Activated T-cell treated with anti-CD3 and anti-CD28 coated beads for 24 hours (primary cell): ENCODE data around the gene SMPD3.

Experiments used
- DNase-seq: peaks from one replicate; pipeline ENCODE4 v3.0.0-alpha.2; 2020; ENCODE audit warnings: low read depth

SMPD3 gene

DNA sequence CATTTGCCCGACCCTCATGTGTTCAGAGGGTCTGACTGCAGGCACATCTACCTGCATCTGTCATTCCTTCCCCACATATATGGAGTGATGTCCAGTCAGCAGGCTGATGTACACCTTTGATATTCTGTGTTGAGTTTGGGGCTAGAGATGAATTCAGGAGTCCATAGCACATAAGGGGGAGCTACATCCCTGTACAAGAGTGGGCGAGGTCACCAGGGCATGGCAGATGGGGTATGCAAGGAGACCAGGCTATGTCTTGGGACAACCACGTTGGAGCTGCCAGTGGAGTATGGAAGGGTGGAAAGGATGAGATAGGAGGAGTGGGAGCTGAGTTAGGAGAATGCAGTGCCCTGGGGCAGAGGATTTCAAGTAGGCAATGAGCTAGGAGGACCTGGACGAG is 15.0 kb downstream of the SMPD3 start:
- no peak for DNase-seq

DNA sequence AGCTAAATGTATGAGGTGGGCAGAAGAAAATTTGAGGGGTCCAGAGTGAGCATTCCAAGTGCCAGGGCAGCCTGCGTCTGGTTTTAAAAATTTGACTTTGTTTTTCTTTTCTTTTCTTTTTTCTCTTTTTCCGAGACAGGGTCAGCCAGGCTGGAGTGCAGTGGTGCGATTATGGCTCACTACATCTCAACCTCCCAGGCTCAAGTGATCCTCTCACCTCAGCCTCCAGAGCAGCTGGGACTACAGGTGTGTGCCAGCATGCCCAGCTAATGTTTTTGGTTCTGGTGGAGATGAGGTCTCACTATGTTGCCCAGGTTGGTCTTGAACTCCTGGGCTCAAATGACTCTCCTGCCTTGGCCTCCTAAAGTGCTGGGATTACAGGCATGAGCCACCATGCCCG is 15.6 kb downstream of the SMPD3 start:
- no peak for DNase-seq

- DNase-seq, result no peak
Observed at GRCh38 chr16:68429076-68429854, 19.0 kb downstream of the SMPD3 start.

GRCh38 chr16:68427649-68428303 is 20.5 kb downstream of the SMPD3 start:
- DNase-seq, result no peak

- DNase-seq, result no peak
Observed at GRCh38 chr16:68426347-68426652, 22.0 kb downstream of the SMPD3 start.

GRCh38 chr16:68425498-68426346 is 22.6 kb downstream of the SMPD3 start:
- no peak for DNase-seq

- DNase-seq, result no peak
Observed at GRCh38 chr16:68423771-68424170, 24.5 kb downstream of the SMPD3 start.

GRCh38 chr16:68422396-68422960 is 25.8 kb downstream of the SMPD3 start:
- DNase-seq, result no peak

DNA sequence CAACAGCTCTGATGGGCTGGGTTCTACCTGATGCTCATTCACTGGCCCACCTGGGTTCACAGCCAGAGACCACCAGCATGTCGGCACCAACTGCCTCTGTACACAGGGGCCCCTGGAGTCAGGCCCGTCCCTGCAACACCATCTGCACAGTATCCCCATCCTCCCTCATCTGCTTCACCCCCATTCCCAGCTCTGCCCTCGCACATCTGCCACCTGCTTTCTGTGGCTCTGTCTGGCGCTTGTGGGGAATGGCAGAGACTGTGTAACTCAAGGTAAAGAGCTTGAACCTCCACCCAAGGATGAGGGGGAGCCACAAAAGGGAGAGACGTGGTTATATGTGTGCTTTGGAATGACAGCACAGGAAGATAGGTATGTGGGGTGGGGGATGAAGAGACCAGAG is 27.2 kb downstream of the SMPD3 start:
- no peak for DNase-seq

- no peak for DNase-seq
Observed at GRCh38 chr16:68420366-68420942, 27.9 kb downstream of the SMPD3 start.

DNA sequence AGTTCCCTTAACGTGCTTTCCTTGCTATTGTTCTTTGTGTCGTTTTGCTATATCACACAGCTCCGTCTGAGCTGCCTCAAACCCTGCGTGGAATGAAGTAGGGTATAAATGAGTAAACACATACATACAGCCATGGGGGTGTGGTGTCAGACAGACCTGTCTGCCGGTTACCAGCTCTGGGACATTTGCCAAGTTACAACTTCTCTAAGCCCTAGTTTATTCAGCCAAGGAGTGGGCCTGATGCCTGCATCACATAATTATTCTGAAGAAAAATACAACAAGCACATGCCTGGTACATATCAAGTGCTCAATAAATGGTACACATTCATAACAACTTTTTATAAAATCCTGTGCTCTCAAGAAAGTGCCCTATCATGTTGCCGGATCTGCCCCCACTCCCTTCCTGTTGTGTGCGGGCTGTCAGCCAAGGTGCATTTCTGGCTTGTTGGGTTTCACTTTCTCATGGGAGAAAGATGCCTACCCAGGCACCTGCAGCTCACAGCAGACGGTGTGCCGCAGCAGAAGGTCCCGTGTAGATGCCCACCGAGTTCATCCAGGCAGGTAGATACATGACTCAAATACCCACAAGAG is 30.5 kb downstream of the SMPD3 start:
- DNase-seq, result peak; percentile 52

DNA sequence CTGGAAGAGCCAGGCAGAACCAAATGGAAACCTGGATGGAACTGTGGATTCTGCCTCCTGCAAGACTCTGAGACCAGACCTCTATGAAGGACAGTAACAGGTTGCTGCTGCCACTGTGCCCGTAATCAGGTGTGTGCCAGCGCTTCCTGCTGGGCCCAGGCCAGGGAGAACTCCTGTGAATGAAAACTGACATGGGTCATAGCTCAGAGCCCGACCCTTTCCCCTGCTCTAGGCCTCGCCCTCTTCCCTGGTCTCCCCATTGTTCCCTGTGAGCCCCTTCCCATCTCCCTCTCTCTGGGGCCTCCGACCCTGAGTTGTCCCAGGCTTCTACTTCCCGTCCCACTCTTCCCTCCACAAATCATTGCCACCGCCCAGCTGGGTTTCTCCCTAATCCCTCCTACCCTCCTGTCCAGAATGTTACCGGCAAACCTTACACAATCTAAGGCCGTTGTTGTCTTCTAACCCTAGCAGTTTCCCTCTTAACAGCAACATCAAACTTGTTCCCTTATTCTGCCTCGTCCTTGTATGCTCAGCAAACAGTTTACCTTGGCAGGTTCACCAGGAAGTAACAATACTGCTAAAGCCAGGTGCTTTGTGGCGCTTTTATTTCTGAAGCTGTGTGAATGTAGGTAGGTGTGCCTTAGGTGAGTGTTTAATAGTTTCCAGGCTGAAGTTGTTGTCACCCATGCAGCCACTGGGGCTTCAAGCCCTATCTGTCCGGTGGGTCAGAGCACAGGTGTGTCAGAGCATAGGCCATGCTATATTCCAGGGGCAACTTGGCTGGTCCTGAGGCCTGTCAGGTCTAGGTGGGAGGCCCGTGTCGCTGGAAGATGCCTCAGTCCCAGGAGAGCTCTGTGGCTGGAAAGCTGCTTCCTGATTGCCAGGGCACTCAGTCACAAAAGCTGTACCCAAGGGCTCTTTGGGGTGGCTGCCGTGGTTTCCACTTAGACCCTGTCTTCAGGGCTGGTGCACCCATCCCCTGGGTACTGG is 32.0 kb downstream of the SMPD3 start:
- DNase-seq, result no peak

DNA sequence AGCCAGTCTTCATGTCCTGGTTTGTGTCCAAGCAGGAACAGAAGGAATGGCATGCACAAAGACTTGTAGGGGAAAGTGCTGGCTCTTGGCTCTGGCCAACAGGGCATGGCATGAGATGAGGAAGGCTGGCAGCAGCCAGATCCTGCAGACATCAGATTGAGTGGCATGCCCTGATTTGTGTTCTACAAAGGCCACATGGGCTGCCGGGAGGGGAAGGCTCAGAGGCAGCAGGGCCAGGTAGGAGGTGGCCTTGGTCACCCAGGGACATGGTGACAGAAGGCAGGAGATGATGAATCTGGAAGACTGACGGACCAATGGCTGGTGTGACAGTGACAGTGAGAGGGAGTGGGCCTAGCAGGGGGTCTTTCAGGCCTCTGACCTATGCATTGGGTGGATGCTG is 33.7 kb downstream of the SMPD3 start:
- DNase-seq, result no peak

DNA sequence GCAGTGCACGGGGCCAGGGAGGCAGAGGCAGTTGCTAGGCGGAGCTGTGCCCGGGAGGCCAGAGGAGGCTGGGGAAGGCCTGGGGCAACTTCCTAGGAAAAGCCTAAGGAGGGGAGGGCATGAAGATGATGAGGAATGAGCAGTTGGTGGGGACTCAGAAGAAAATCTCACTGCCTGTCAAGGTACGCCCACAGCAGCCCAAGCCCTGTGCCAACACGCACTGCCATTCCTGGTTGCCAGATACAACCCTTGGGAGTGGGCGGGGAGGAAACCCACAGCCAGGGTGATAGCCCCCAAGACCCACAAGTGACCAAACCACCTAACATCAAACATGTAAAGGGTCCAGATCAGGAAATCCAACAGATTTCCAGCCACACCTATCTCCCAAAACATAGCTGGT is 36.2 kb downstream of the SMPD3 start:
- no peak for DNase-seq

DNA sequence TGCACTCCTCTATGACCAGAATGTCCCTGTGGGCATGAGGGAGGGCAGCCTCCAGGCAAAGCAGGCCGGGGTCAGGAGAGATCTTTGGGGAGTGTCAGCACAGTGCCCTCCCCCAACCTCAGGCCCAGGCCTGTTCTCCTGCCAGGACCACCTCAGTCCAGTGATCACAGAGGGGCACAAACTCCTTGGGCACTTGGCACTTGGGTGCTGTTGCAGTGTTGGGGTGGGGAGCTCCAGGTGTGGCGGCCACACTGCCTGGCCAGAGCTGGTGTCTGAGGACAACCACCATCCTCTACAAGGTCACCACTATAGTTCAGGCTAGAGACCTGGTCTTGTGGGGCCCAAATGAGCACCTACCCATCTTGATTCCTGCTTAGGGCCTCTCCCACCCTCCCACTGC is 37.2 kb downstream of the SMPD3 start:
- no peak for DNase-seq

- no peak for DNase-seq
Observed at GRCh38 chr16:68408967-68409366, 39.3 kb downstream of the SMPD3 start.

- DNase-seq, result no peak
Observed at GRCh38 chr16:68408428-68408827, 39.9 kb downstream of the SMPD3 start.

DNA sequence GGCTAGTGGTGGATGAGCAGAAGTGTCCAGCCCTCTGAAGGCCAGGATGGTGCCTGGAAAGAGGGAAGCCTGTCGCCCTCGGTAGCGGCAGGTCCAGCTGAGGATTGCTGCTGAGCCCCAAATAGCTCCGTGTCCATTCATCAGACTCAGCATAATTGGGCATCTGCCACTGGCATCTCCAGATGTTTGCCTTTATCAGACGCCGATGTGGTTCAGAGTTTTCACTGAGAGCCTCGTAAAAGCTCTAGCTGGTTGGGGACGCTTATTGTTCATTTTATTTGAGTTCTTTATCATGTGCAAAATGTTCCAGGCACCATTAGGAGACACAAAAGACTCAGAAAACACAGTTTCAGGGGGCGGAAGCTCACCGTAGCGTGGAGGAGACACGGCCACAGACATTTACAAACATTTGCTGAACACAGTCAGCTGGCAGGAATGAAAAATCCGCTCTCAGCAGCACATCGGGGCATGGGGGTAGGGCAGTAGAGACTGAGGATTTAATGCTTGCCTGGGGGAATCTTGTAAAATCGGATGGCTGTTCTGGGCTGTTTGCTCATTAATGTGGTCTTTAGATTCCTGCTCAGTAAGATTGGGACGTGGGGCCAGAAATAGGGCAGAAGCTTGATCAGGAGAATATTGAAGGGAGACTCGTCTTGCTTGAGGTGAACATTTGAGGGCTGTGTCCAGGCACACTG is 41.7 kb downstream of the SMPD3 start:
- no peak for DNase-seq

DNA sequence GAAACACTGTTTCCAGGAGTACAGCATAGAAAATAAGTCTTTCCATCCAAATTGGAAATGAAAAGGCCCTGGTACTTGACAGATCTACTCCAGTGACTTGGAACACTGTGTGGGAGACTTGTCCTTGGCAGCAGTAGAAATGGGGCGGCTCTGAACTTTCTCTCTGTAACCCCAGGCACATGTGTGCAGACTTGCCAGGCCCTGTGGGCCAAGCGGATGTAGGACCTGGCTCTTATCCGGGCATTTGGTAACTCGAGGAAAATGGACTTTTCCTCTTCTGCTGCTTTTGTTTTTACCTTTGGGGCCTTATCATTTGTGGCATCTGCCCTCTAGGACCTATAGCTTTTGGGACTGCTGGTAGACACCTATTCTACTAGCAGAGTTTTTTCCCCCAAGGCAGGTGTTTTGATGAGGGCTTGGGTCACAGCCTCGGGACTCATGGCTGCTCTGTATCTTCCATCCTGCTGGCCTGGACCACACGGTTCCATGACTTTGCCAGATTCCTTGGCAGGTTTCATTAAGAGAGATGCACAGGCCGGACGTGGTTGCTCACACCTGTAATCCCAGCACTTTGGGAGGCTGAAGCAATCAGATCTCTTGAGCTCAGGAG is 43.5 kb downstream of the SMPD3 start:
- DNase-seq, result no peak

DNA sequence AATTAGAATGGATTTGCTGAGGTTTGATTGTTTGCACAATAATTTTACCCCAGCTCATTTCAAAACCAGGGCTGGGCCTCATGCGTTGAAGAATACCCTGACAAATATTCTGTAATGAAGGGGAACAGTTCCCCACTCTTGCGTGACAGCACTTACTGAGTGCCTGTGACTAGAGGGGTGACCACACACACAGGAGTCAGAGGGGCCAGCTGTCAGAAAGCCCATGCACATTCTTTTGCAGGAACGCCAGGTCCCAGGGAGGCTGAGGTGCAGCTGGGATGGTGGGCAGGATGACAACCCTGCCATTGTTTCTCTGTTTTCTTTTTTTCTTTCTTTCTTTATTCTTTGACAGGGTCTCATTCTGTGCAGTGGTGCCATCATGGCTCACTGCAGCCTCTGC is 44.6 kb downstream of the SMPD3 start:
- no peak for DNase-seq
